ENCODE results near the gene BCL11B.
"Not testable (repeated sequence)": the region's sequence is repeated elsewhere in the genome, so short reads cannot be mapped to it uniquely, and the experiment has no call there.

The BCL11B gene

DNA sequence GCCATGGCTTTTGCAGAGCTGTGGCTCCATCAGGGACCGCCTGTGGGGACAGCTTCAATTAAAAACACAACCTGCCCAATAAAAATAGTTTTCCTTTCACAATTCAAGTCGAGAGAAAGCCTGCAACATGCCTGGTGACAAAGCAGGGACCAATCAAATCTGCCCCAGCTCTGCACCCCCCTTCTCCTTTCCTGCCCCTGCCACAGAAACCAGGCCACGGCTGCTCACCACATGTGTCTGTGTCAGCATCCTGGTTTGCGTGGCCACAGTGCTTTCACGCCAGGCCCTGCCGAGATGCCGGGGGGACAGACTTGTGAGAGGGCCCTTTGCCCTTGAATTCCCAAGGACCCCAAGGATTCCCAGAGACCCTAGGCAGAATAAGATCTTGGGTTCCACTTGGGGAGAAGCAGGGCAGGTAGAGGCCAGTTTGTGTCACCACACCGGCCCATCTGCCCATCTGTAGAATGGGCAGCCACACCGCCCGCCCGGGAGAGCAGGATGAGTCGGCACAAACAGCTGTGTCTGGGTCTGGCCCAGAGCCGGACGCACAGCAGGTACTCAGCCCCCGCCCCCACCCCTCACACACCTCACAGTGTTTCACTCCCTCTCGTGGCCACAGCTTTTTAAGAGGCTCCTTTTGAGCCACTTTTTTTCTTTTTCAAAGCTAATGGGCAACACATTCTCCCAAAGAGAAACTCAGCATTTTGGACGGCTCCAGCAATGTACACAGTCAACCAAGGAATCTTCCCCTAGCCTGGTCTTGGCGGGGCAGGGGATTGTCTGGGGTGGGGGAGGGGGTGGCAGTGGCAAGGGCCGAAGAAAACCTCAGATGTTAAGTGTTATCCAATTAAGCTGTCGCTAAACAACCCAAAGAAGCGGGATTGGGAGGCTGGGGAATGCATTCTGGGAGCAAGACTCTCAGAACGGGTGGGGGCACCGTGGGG, 41.5 kb downstream of the BCL11B start:
- DNase-seq (ENCODE audit: low spot score): no peak
- TF ChIP-seq, protein P1, sequence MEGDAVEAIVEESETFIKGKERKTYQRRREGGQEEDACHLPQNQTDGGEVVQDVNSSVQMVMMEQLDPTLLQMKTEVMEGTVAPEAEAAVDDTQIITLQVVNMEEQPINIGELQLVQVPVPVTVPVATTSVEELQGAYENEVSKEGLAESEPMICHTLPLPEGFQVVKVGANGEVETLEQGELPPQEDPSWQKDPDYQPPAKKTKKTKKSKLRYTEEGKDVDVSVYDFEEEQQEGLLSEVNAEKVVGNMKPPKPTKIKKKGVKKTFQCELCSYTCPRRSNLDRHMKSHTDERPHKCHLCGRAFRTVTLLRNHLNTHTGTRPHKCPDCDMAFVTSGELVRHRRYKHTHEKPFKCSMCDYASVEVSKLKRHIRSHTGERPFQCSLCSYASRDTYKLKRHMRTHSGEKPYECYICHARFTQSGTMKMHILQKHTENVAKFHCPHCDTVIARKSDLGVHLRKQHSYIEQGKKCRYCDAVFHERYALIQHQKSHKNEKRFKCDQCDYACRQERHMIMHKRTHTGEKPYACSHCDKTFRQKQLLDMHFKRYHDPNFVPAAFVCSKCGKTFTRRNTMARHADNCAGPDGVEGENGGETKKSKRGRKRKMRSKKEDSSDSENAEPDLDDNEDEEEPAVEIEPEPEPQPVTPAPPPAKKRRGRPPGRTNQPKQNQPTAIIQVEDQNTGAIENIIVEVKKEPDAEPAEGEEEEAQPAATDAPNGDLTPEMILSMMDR (IDR thresholded peaks at IDR 0.05; ENCODE audit: extremely low read depth, missing control alignments): no peak

DNA sequence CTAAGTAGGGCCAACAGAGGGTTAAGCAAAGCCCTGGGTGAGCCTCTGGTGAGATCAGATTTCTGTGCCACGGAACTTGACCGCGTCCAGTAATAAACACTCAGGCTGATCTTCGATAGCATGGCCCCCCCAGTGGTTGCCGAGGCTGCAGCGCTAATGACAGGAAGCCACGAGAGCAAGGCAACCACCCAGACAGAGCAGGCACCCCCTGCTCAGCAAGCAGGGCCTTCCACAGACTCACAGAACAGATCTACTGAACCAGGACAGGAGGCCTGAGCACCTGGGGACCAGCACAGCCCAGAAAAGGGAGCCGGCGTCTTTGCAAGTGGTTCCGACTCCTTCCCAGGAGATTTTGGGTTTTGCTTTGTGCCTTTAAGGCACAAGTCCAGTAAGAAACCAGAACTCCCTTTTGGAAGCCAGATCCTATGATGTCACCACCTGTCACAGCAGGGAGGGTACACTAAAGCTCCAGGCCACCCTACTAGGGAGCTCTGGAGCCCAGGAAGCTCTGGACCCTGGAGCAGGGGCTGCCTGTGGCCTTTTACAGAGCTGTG, 42.3 kb downstream of the BCL11B start:
- DNase-seq (ENCODE audit: low spot score): no peak
- TF ChIP-seq, protein P1 (IDR thresholded peaks at IDR 0.05; ENCODE audit: extremely low read depth, missing control alignments): no peak

DNA sequence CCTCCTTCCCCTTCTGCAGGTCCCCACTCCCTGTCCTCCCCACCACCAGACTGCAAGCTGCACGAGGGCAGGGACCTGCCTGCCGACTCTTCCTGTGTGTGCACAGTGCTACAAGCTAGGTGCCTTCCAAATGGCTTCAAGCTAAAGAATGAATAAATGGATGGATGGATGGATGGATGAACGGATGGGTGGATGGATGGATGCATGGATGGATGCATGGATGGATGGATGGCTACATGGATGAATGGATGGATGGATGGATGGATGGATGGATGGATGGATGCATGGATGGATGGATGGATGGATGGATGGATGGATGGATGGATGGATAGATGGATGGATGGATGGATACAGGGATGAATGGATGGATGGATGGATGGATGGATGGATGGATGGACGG, 43.2 kb downstream of the BCL11B start:
- DNase-seq (ENCODE audit: low spot score): not testable (repeated sequence)

DNA sequence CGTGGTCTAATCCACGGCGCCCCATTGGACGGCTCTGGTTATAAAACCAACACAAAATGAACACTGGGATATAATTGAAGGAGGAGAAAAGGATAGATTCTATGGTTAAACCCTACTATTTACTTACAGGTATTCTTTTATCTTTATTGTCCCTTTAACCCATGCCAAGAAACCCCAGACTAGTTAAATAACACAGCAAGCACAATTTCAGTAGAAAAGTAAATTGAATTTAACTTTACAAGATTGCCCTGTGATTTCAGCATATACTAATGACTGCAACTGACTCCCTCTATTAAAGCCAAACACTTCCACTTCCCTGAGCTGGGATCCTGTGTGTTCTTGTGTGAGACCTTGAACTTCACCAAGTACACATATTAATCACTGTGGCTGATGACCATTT, 45.3 kb downstream of the BCL11B start:
- no peak for DNase-seq (ENCODE audit: low spot score)
- TF ChIP-seq, protein P1 (IDR thresholded peaks at IDR 0.05; ENCODE audit: extremely low read depth, missing control alignments): no peak

DNA sequence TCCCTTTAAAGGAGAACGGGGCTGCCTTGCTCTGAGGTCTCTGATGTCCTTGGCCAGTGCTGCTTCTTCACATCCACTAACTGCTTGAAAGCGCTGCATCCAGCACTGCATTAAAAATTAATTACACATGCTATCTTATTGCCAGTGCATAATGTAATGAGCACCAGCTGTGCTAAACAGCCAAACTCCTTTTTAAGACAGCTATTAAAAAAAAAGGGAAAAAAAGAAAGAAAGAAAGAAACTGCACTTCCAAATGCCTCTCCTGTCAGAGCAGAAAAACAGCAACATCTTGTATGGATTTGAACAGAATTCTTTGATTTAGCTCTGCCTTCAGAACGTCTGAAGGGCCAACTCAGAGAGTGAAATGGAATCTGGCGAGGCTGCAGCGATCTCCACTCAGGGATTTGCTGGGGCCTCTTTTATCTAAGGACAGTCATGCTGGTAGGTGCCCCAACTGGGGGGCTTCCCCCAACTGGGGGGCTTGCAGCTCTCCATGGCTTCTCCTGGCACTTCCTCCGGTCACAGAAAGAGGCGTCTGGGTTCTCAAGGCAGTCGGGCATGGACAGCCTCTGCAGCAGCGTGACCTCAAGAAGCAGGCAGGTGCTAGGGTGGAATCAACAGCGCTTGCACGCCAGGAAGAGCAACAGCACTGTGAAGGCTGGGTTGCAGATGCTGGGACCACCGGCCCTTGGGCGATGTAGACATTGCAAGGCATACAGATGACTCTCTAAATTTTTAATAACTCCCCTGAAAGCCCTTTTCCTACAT, 46.4 kb downstream of the BCL11B start:
- TF ChIP-seq, protein P1 (IDR thresholded peaks at IDR 0.05; ENCODE audit: extremely low read depth, missing control alignments): no peak
- DNase-seq (ENCODE audit: low spot score): no peak

DNA sequence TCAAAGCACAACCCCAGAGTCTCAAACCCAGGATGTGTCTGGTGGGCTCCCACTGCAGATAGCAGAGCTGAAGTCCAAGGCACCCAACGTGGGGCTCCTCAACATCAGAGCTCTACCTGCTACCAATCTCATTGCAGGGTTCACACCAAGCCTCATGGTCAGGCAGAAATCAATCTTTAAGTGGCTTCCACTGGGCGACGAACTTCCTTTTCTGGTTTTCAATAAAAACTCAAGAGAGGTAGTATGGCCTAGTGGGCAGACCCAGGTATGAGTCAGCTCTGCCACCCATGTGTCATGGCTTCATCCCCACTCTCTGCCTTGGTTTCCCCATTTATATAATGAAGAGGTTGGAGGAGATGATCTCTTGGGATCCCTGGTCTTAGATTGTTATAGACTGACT, 47.0 kb downstream of the BCL11B start:
- no peak for DNase-seq (ENCODE audit: low spot score)
- TF ChIP-seq, protein P1 (IDR thresholded peaks at IDR 0.05; ENCODE audit: extremely low read depth, missing control alignments): no peak

DNA sequence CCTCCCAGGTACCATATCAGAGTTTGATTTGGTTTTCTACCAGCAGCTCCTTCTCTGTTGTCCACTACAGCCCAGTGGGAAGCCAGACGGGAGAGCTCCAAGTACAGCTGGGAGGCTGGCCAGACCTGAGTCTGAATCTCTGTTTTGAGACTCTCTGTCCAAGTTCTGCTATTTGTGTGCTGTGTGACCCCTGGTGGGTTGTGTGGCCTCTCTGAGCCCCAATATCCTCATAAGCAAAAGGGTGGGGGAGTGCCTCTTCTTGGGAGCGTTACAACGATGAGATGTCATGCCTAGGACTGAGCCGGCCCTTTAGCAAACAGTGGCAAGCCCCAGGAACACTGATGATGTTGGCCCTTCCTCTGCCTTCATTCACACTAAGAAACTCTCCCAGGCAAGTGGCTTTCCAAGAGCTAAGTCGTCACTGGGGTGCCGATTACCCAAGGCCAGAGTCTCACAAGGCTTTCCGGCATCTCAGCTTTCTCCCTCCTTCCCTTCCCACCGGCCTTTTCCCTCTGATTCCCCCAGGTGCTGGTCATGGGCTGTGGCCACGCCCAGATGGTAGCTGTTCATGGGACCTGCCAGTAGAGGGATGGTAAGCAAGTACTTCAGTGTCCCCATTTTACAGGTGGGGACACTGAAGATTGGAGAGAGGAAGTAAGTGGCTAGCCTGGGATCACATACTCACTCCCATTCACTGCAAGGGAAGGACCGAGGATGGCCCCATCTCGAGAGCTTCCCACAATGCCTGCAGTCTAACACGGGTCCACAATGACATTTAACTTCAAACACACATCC, 47.7 kb downstream of the BCL11B start:
- DNase-seq (ENCODE audit: low spot score): no peak
- TF ChIP-seq, protein P1 (IDR thresholded peaks at IDR 0.05; ENCODE audit: extremely low read depth, missing control alignments): no peak

Measured in GM20000 (cell line).